Mononuclear cell (primary cell): ENCODE measurements around the gene IFITM5. TPM values are rescaled to one million over a fixed set of nuclear protein-coding genes. Genes with fewer than 3 reads are reported as not detected.

Source experiments
- H3K27me3 ChIP-seq: 2 replicates; pipeline ENCODE4 v1.6.0; 2011; ENCODE audit warnings: low read length, control low read depth; ENCODE audit not compliant: insufficient read depth
- H3K4me1 ChIP-seq: 2 replicates; pipeline ENCODE4 v1.5.1; 2011; ENCODE audit warnings: mild to moderate bottlenecking, low read length, control low read depth; ENCODE audit not compliant: insufficient read depth
- H3K4me3 ChIP-seq: 2 replicates; pipeline ENCODE4 v1.5.1; 2011; ENCODE audit warnings: mild to moderate bottlenecking, low read length, moderate library complexity
- H3K9me3 ChIP-seq: 2 replicates; pipeline ENCODE4 v1.5.1; 2011; ENCODE audit warnings: low read depth, mild to moderate bottlenecking, control low read depth, low read length
- total RNA-seq: library from RNA; depleted of rRNA; stranded (reverse); fragments of >200 nt; gene quantifications from one replicate; pipeline ENCODE4 v1.2.3, GENCODE V29; 2012

The IFITM5 gene
- total RNA-seq, 1 donor = not detected

DNA sequence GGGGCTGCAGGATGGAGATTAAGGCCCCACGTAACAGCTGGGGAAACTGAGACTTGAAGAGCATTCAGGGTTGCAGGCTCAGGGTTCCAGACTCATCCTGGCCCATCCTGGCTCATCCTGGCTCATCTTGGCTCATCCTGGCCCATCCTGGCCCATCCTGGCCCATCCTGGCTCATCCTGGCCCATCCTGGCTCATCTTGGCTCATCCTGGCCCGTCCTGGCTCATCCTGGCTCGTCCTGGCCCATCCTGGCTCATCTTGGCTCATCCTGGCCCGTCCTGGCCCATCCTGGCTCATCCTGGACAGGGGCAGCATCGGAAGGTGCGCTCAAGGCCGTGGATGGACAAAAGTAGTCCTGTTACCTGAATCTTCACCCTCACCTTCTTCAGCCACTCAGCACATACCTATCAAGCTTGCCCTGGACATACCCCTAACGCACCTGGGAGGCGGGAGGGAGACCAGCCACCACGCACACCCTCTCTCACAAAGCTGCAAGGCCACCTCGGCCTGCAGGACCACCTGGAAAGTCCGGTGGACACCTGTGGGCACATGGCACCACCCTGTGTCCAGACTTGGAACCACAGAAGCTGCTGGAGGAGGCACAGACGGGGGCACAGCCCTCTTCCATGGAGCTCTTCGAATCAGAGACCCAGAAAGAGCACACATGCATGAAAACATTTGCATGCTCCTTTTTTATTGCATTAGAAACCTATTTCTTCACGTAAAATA lies 41.4 kb downstream of the IFITM5 start:
- H3K4me1 ChIP-seq = peaks cover 11% of the 10 kb centered on the region
- H3K4me3 ChIP-seq = no peak overlapping the region
- no peaks in the 10 kb centered on the region for H3K27me3 ChIP-seq
- no peaks in the 10 kb centered on the region for H3K9me3 ChIP-seq

DNA sequence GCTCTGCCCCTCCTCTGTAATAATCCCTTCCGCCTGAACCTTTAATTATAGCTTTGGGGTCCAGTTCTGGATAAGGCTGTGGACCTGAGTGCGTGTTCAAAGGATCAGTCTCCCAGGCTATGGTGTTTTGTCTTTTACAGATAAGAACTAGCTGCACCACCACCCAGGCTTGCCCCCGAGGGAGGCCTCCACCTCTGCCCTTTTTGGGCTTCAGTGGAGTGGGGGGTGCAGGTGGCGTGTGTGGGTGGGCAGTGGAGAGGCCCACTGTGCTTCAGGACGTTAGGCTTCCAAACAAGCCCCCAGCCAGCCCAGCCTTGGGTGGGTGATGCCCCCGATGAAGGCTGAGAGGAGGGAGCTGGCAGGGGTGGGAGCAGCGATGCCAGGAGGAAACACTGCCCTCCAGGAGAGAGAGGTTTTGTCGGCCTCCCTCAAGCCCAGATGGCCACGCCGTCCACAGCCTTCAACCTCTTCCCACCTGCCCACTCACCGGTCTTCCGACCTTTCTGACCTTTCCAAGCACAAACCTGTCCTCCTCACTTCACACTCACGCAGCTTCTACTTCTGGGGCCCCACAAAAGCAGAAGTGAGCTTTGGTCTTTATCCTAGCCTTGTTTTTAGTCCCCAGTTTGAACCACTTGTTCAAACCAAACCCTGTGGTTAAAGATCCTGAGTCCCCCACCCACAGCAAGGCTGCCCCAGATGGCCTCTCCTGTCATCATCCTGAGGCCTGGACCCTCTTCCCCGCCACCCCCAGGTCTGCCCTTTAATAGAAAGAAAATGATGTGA lies 42.2 kb downstream of the IFITM5 start:
- Histone ChIP-seq H3K4me1 (peaks cover 11% of the 10 kb centered on the region), H3K9me3 (no peaks in the 10 kb centered on the region), H3K27me3 (no peaks in the 10 kb centered on the region), H3K4me3 (no peak overlapping the region)

DNA sequence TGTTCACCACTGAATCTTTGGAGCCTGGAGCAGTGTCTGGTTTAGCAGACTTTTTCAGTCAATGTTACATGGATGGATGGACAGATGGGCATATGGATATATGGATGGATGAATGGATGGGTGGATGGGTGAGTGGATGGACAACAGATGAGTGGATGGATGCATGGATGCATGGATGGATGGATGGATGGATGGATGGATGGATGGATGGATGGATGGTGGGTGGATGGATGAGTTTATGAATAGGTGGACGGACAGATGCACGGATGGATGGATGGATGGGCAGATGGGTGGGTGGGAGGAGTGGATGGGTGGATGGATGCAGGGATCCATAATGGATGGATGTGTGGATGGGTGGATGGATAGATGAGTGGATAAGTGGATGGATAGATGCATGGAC lies 43.5 kb downstream of the IFITM5 start:
- no peak overlapping the region for H3K4me3 ChIP-seq
- H3K9me3 ChIP-seq = no peaks in the 10 kb centered on the region
- H3K27me3 ChIP-seq = no peaks in the 10 kb centered on the region
- peaks cover 15% of the 10 kb centered on the region for H3K4me1 ChIP-seq

DNA sequence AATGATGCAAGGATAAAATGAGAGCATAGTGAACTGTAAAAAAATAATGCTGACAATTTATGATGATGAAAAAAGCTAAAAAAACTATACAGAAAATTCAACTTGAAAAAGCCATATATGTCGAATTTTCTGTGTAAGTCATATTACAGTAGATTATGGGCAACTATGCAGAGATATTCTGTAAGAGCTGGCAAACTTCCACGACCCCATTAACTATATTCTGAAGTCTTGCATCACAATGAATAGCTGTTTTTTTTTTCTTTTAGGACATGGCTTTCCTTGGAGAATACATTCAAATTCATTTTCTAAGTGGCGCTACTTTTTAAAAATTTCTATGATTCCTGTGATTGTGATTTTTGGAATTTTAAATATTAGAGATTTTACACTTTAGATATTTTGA lies 44.1 kb downstream of the IFITM5 start:
- no peaks in the 10 kb centered on the region for H3K9me3 ChIP-seq
- H3K4me1 ChIP-seq = peaks cover 16% of the 10 kb centered on the region
- no peak overlapping the region for H3K4me3 ChIP-seq
- H3K27me3 ChIP-seq = no peaks in the 10 kb centered on the region

DNA sequence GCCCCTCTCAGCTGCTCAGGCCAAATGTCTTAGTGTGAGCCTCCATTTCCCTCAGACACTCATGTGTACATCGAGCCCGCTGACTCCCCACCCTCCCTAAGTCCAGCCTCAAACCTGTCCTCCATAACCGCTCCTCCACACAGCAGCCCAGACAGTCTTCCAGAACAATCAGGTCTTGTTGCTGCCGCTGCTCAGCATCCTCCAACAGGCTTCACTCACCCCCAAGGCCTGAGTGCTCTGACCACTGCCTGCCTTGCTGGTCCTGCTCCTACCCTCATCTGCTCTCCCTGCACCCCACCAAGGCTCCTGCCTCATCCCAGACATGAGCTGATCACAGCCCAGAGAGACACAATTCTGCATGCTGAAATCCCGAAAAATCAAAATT lies 45.4 kb downstream of the IFITM5 start:
- Histone ChIP-seq H3K4me1 (peaks cover 16% of the 10 kb centered on the region), H3K27me3 (no peaks in the 10 kb centered on the region), H3K4me3 (no peak overlapping the region), H3K9me3 (no peaks in the 10 kb centered on the region)

DNA sequence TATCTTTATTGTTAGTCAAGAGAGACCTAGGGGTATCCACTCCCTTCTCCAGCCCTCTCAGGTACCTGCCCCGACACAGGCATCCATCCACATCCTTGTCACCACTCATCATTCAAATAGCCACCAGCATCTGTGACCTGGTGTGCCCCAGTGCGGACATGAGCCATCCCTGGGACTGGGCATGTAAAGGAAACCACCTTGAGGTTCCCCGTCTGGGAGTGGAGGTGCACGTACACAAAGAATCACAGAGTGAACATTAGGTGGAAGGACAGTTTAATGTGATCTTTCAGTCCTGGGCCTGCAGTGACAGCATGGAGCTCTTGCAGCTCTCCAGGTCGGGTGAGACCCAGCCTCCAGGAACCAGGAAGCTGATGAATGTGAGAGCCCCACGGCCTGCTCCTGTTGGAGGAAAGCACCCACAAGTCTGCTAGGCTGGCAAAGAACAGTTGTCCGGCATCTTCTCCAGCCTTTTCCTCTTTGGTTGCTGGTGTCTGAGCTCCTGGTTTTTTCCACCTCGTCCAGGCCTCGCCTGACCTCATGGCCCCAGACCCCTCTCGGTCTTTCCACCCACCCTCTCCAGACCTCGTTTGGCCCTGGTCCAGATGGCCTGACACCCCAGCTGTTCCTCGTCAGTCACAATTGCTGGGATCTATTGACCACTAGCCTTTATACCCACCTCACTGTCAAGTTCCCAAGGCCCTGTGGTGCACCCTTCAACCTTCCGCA lies 46.0 kb downstream of the IFITM5 start:
- no peak overlapping the region for H3K4me3 ChIP-seq
- H3K4me1 ChIP-seq = peaks cover 16% of the 10 kb centered on the region
- no peaks in the 10 kb centered on the region for H3K9me3 ChIP-seq
- no peaks in the 10 kb centered on the region for H3K27me3 ChIP-seq

DNA sequence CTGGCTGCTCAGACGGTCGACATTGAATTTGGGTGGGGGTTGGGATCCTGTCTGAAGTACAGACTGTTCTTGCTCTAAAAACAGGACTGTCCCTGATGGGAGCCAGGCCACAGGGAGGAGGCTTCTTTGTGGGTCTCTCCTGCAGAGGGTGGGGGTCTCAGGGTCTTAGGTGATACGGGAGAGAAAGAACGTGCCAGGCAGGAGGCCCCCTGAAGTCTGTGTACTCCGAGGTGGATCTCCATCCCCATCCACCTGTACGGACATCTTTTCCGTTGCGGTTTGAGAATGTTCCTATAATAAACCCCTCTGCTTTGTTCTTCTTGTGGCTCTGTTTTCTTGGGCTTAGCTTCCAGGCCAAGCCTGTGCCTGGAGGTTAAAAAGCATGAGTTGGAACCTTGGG lies 46.7 kb downstream of the IFITM5 start:
- H3K27me3 ChIP-seq = no peaks in the 10 kb centered on the region
- H3K9me3 ChIP-seq = no peaks in the 10 kb centered on the region
- no peak overlapping the region for H3K4me3 ChIP-seq
- H3K4me1 ChIP-seq = peaks cover 13% of the 10 kb centered on the region

DNA sequence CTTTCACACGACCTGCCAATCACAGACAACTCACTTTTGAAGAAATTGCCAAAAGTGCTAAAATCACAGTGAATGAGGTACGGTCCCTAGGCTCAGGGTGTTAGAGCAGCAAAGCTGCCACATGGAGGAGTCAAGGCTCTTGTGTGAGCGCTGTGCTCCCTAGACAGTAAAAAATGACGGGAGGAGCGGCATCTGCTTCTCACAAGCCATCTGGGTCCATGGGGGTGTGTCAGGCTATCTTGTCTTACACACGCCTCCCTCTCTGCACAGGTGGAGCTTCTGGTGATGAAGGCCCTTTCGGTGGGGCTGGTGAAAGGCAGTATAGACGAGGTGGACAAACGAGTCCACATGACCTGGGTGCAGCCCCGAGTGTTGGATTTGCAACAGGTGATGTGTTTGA lies 47.8 kb downstream of the IFITM5 start:
- no peaks in the 10 kb centered on the region for H3K9me3 ChIP-seq
- H3K4me1 ChIP-seq = peaks cover 5% of the 10 kb centered on the region
- no peaks in the 10 kb centered on the region for H3K27me3 ChIP-seq
- H3K4me3 ChIP-seq = no peak overlapping the region

DNA sequence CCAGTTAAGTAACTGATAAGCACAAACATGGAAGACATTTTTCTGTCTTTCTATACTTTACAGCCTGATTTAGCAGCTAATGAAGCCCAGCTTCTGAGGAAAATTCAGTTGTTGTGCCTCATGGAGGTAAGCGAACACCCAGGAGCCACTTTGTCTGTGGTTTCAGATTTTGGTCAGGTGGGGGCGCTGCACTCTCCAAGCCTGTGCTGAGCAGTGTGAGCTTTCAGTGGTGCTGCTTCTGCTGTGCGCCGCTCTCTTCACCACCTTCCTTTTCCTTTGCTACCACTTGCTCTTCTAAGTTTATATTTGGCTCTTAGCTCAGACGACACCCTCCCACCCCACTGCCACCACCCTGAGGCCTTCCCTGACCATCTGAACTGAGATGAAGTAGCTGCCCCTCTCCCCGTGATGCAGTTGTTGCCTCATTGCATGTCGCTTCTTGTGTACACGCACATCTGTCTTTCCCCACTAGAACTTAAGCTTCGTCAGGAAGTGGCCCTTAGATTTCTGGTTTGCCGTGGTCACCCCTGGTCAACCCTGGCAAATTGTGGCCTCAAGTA lies 48.5 kb downstream of the IFITM5 start:
- no peaks in the 10 kb centered on the region for H3K27me3 ChIP-seq
- no peak overlapping the region for H3K4me3 ChIP-seq
- peaks cover 5% of the 10 kb centered on the region for H3K4me1 ChIP-seq
- no peaks in the 10 kb centered on the region for H3K9me3 ChIP-seq

DNA sequence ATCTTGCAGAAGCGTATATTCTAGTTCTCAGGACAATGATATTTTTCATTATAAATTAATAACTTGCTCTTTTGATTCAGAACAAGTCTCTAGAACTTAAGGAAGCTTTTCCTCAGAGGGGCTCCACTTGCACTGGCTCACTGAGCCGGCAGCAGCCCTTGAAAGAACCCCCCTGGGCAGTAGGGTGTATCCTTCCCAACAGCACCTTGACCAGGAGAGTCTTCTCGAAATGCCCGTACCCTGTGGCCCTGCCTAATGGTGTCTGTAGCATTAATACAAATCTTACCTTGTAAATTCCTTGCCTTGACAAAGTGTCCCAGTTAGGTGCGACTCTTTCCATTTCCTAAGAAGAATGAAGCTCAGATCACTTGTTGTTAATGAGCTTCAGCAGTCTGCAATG lies 49.1 kb downstream of the IFITM5 start:
- no peak overlapping the region for H3K4me3 ChIP-seq
- no peaks in the 10 kb centered on the region for H3K27me3 ChIP-seq
- H3K9me3 ChIP-seq = no peaks in the 10 kb centered on the region

DNA sequence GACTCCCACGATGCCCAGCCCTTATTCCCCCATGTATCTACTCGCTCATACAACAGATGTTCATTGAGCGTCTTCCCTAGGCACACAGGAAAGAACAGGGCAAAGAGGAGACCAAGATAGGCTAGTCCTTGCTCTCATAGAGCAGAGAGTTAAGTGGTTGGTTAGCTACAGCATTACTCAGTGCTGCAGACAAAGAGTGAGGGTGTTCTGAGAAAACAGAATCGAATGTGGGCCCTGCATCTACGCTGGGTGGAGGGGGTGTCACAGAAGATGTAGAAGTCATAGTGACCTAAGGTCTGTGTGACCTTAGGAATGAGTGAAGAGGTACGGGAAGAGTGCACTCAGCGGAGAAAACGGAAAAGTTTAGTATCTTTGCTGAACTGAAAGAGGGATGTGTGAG lies 50.3 kb downstream of the IFITM5 start:
- Histone ChIP-seq H3K27me3 (no peaks in the 10 kb centered on the region), H3K4me3 (no peak overlapping the region), H3K9me3 (no peaks in the 10 kb centered on the region), H3K4me1 (peaks cover 5% of the 10 kb centered on the region)

More for the DNA sequence above, 49.1 kb downstream of the IFITM5 start:
- peaks cover 5% of the 10 kb centered on the region for H3K4me1 ChIP-seq

Other genes starting within 250 kb of the IFITM5 start
- gene SCGB1C1, start 106.4 kb downstream of the IFITM5 start, total RNA-seq = not detected
- 20.6 TPM for gene BET1L, start 92.1 kb downstream of the IFITM5 start, total RNA-seq
- gene RIC8A, start 91.8 kb downstream of the IFITM5 start, total RNA-seq = 53.4 TPM
- 6.2 TPM for gene SIRT3, start 63.2 kb downstream of the IFITM5 start, total RNA-seq
- gene PSMD13, start 62.5 kb downstream of the IFITM5 start, total RNA-seq = 62.5 TPM
- gene NLRP6, start 21.1 kb downstream of the IFITM5 start, total RNA-seq = 9.7 TPM
- 85.2 TPM for gene PGGHG, start 10.4 kb downstream of the IFITM5 start, total RNA-seq
- gene IFITM2, start 8.3 kb upstream of the IFITM5 start, total RNA-seq = 52.9 TPM
- 276 TPM for gene IFITM1, start 14.5 kb upstream of the IFITM5 start, total RNA-seq
- 14.1 TPM for gene IFITM3, start 21.3 kb upstream of the IFITM5 start, total RNA-seq
- gene B4GALNT4, start 70.0 kb upstream of the IFITM5 start, total RNA-seq = 0.21 TPM
- not detected for gene PKP3, start 94.7 kb upstream of the IFITM5 start, total RNA-seq
- gene SIGIRR, start 115.5 kb upstream of the IFITM5 start, total RNA-seq = 50.9 TPM
- gene ANO9, start 142.5 kb upstream of the IFITM5 start, total RNA-seq = 19.9 TPM
- 8.8 TPM for gene PTDSS2, start 150.8 kb upstream of the IFITM5 start, total RNA-seq
- gene RNH1, start 207.7 kb upstream of the IFITM5 start, total RNA-seq = 92.2 TPM
- gene HRAS, start 236.1 kb upstream of the IFITM5 start, total RNA-seq = 7.1 TPM
- 0.94 TPM for gene LRRC56, start 238.0 kb upstream of the IFITM5 start, total RNA-seq